Lower leg skin (tissue), 4 donors: ENCODE data around the gene FAM13A. TPM values are rescaled to one million over a fixed set of nuclear protein-coding genes. Genes with fewer than 3 reads are reported as not detected.
"Not testable (repeated sequence)": the region's sequence is repeated elsewhere in the genome, so short reads cannot be mapped to it uniquely, and the experiment has no call there.

Experiments used
- DNase-seq, 2 donors: peaks; one replicate each; pipeline ENCODE4 v3.0.0-alpha.2; 2019; ENCODE audit warnings: low spot score in 2 of 2
- H3K4me3 ChIP-seq: fragments of 200-600 bp; sonication (generic); 2 replicates; pipeline ENCODE4 v1.5.1; 2017; ENCODE audit warnings: mild to moderate bottlenecking, low read depth; ENCODE audit not compliant: poor library complexity, severe bottlenecking
- CTCF ChIP-seq, 3 donors: fragments of 450-650 bp; IDR thresholded peaks; one replicate each; pipeline ENCODE4 v1.5.1; 2016; ENCODE audit warnings: antibody characterized with exemption in 3 of 3, mild to moderate bottlenecking in 3 of 3, moderate library complexity in 2 of 3
- POLR2A ChIP-seq, 2 donors: fragments of 450-650 bp; IDR thresholded peaks; one replicate each; pipeline ENCODE4 v1.6.1; 2016 to 2017; ENCODE audit warnings: antibody characterized with exemption in 2 of 2, mild to moderate bottlenecking in 1 of 2, moderate library complexity in 1 of 2
- WGBS, 2 donors: methylation state at CpG; one replicate each; pipeline ENCODE4 v1.1.5; 2018; 5-methylcytosine and 5-hydroxymethylcytosine counted together
- intact Hi-C: fragments of 100-400 bp; cut with DNase I; formaldehyde crosslinking; loops from one replicate; pipeline ENCODE4 v1.15.0; 2023; ENCODE audit warnings: low total_unique reads
- total RNA-seq, 4 donors: library from RNA; depleted of rRNA; stranded (reverse); fragments of >200 nt; gene quantifications; one replicate each; pipeline ENCODE4 v1.1.0, GENCODE V29; 2016

The FAM13A gene
- total RNA-seq, 4 donors from 2014 or later: 50.0 to 303 (median 114) TPM

DNA sequence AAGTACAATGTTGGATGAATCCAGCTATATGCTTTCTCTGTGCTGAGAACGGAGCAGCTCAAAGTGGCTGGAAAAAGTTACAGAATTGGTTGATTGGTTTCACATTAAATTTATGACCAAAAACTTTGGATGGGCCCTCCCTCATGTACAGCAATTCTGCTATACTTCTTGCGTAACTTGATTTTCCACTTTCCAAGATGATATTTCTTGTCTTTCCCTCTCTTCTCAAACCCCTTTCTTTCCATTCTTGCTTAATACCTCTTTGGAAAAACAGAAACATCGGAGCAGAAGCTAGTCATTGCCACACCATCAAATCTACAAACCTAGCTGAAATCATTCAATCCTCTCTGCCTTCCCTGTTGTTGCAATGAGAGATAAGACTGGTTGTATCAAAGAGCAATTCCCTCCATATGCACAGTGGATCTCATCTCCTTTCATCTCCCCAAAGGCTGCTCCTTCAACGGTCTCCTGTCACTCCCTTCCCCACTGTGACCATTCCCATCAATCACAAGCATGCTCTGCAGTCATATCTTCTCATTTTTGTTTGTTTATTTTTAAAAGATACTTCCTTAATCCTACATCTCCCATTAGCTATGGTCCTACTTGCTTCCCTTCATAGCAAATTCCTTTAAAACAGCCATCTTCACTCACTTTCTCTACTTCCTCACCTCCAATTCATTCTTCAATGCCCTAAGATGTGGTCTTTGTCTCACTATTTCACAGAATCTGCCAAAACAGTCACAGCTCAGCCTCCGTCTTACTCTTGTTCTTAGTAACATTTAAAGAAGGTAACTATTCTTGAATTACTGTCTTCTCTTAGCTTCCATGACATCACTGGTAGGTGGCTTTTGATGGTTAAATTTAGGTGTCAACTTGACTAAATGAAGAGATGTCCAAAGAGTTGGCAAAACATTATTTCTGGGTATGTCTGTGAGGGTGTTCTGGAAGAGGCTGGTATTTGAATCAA is 145.5 kb downstream of the FAM13A start:
- TF ChIP-seq POLR2A (IDR thresholded peaks at IDR 0.05) (no peak), CTCF (IDR thresholded peaks at IDR 0.05) (no peak)
- no peak for DNase-seq
- no peak overlapping the region for H3K4me3 ChIP-seq
- intact Hi-C loops: no loop called here
- WGBS, 2 donors: 74 to 81% methylated on average over 5 of the region's 5 CpGs

DNA sequence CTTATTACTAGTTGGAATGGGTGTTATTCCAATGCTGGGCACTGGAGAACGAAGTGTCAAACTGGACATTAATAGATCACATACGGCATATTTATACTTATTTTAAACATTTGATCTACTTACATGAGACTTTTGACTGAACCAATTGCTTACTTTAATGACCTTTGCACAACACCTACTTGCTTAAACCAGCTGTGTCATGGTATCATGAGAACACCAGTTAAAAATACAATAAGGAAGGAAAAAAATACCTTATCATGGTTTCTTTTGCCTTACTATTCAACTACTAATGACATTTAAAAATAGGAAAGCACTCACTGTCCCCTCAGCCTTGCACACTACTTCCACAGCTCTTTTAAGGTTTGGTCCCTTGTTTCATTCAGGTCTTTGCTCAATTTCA is 146.9 kb downstream of the FAM13A start:
- no peak overlapping the region for H3K4me3 ChIP-seq
- intact Hi-C loops: no loop called here
- 93 to 94% methylated on average over 2 of the region's 2 CpGs for WGBS, 2 donors

GRCh38 chr4:88908521-88908920 is 148.5 kb downstream of the FAM13A start:
- no peak for DNase-seq
- 43 to 61% methylated on average over 3 of the region's 3 CpGs for WGBS, 2 donors
- intact Hi-C loops: no loop called here
- TF ChIP-seq POLR2A (IDR thresholded peaks at IDR 0.05): no peak
- no peak for TF ChIP-seq CTCF (IDR thresholded peaks at IDR 0.05)
- no peak overlapping the region for H3K4me3 ChIP-seq

More for the DNA sequence above, 146.9 kb downstream of the FAM13A start:
- TF ChIP-seq CTCF (IDR thresholded peaks at IDR 0.05): no peak
- DNase-seq: no peak

GRCh38 chr4:88908003-88908402 is 149.0 kb downstream of the FAM13A start:
- TF ChIP-seq POLR2A (IDR thresholded peaks at IDR 0.05) (no peak), CTCF (IDR thresholded peaks at IDR 0.05) (no peak)
- intact Hi-C loops: no loop called here
- H3K4me3 ChIP-seq: no peak overlapping the region
- WGBS, 2 donors: 78 to 94% methylated on average over 1 of the region's 1 CpG
- DNase-seq: no peak

- TF ChIP-seq POLR2A (IDR thresholded peaks at IDR 0.05) (no peak), CTCF (IDR thresholded peaks at IDR 0.05) (no peak)
- no peak overlapping the region for H3K4me3 ChIP-seq
- no peak for DNase-seq
- WGBS, 2 donors: 84 to 95% methylated on average over 5 of the region's 5 CpGs
- intact Hi-C loops: no loop called here
Measured at GRCh38 chr4:88907478-88907877, 149.5 kb downstream of the FAM13A start.

GRCh38 chr4:88904240-88904639 is 152.7 kb downstream of the FAM13A start:
- H3K4me3 ChIP-seq, DNase-seq, intact Hi-C loops: not testable (repeated sequence)
- 97 to 98% methylated on average over 3 of the region's 3 CpGs for WGBS, 2 donors
